Upper lobe of left lung (tissue), 6 donors: ENCODE data around the gene RAX. TPM values are rescaled to one million over a fixed set of nuclear protein-coding genes. Genes with fewer than 3 reads are reported as not detected.

Experiments used
- ATAC-seq, 2 donors: fragments of 200-7000 bp; cut with Tn5 transposase; one replicate each; pipeline ENCODE4 v1.9.1; 2022; ENCODE audit warnings: mild to moderate bottlenecking in 2 of 2, moderate library complexity in 2 of 2; ENCODE audit not compliant: low FRiP score in 2 of 2
- DNase-seq, 2 donors: peaks; one replicate each; pipeline ENCODE4 v3.0.0-alpha.2; 2019 to 2020
- H3K27ac ChIP-seq, 4 donors: fragments of 200-600 bp; sonication (generic); one replicate each; pipeline ENCODE4 v1.5.1; 2016 to 2019
- H3K27me3 ChIP-seq, 4 donors: fragments of 200-600 bp; sonication (generic); one replicate each; pipeline ENCODE4 v1.5.1; 2017 to 2019
- H3K36me3 ChIP-seq, 4 donors: fragments of 200-600 bp; sonication (generic); one replicate each; pipeline ENCODE4 v1.5.1; 2016 to 2019
- H3K4me1 ChIP-seq, 4 donors: fragments of 200-600 bp; sonication (generic); one replicate each; pipeline ENCODE4 v1.5.1; 2018 to 2019
- H3K4me3 ChIP-seq, 4 donors: fragments of 200-600 bp; sonication (generic); one replicate each; pipeline ENCODE4 v1.5.1; 2017 to 2019; ENCODE audit warnings: mild to moderate bottlenecking in 2 of 4, moderate library complexity in 1 of 4
- H3K9me3 ChIP-seq, 4 donors: fragments of 200-600 bp; sonication (generic); one replicate each; pipeline ENCODE4 v1.5.1; 2018 to 2019
- CTCF ChIP-seq, 6 experiments: fragments of 450-650 bp in 4 of 6; fragments of 200-600 bp in 2 of 6; sonication (generic) in 2 of 6; IDR thresholded peaks; one replicate each; pipeline ENCODE4 v1.5.1; 2016 to 2019; ENCODE audit warnings: antibody characterized with exemption in 6 of 6
- EP300 ChIP-seq, 4 donors: sonication (generic); formaldehyde crosslinking; IDR thresholded peaks; one replicate each; pipeline ENCODE4 v1.5.1; 2017; ENCODE audit warnings: antibody characterized with exemption in 4 of 4, control low read depth in 2 of 4
- POLR2A ChIP-seq, 4 donors: fragments of 450-650 bp; IDR thresholded peaks; one replicate each; pipeline ENCODE4 v1.5.1; 2016 to 2017; ENCODE audit warnings: antibody characterized with exemption in 4 of 4, mild to moderate bottlenecking in 2 of 4
- POLR2AphosphoS5 ChIP-seq, 2 donors: sonication (generic); formaldehyde crosslinking; IDR thresholded peaks; one replicate each; pipeline ENCODE4 v1.5.1; 2017; ENCODE audit warnings: antibody characterized with exemption in 2 of 2
- WGBS, 2 donors: methylation state at CpG; one replicate each; pipeline ENCODE4 v1.1.5; 2017 to 2018; 5-methylcytosine and 5-hydroxymethylcytosine counted together
- total RNA-seq, 6 donors: library from RNA; depleted of rRNA in 4 of 6; stranded (reverse); fragments of >200 nt in 4 of 6; gene quantifications; one replicate each; pipeline versions ENCODE4 v1.1.0 to v1.2.1, GENCODE V29; 2016 to 2021
- donor health status: DM: no; HTN: no; CAD: no; lungs with moderate emphysema.
- donor health status: DM: no; HTN: yes; CAD: no; lungs with severe emphysema.

RAX gene
- total RNA-seq, 6 donors from 2014 or later = not detected

- Histone ChIP-seq H3K4me1 (no peaks in the 10 kb centered on the region), H3K27ac (no peak overlapping the region), H3K36me3 (no peaks in the 10 kb centered on the region), H3K27me3 (no peaks in the 10 kb centered on the region), H3K9me3 (no peaks in the 10 kb centered on the region), H3K4me3 (no peak overlapping the region)
- 73 to 76% methylated on average over 6 of the region's 6 CpGs for WGBS, 2 donors
- ATAC-seq = no peak
- no peak for DNase-seq
- TF ChIP-seq POLR2AphosphoS5 (IDR thresholded peaks at IDR 0.05) (no peak), CTCF (IDR thresholded peaks at IDR 0.05) (no peak), EP300 (IDR thresholded peaks at IDR 0.05) (no peak), POLR2A (IDR thresholded peaks at IDR 0.05) (no peak)
These were observed 43.4 kb downstream of the RAX start for GRCh38 chr18:59229701-59230443.

GRCh38 chr18:59229191-59229590 lies 44.1 kb downstream of the RAX start:
- TF ChIP-seq POLR2AphosphoS5 (IDR thresholded peaks at IDR 0.05) (no peak), CTCF (IDR thresholded peaks at IDR 0.05) (no peak), EP300 (IDR thresholded peaks at IDR 0.05) (no peak), POLR2A (IDR thresholded peaks at IDR 0.05) (no peak)
- WGBS, 2 donors = 89 to 92% methylated on average over 2 of the region's 2 CpGs
- Histone ChIP-seq H3K9me3 (no peaks in the 10 kb centered on the region), H3K27me3 (no peaks in the 10 kb centered on the region), H3K27ac (no peak overlapping the region), H3K36me3 (no peaks in the 10 kb centered on the region), H3K4me1 (no peaks in the 10 kb centered on the region), H3K4me3 (no peak overlapping the region)
- DNase-seq = no peak
- ATAC-seq = no peak

- H3K27ac ChIP-seq = no peak overlapping the region
- WGBS, 2 donors = 17 to 35% methylated on average over 1 of the region's 1 CpG
- no peak overlapping the region for H3K4me3 ChIP-seq
- TF ChIP-seq EP300 (IDR thresholded peaks at IDR 0.05) = no peak
- TF ChIP-seq POLR2AphosphoS5 (IDR thresholded peaks at IDR 0.05) = no peak
- TF ChIP-seq CTCF (IDR thresholded peaks at IDR 0.05) = no peak
- TF ChIP-seq POLR2A (IDR thresholded peaks at IDR 0.05) = no peak
- no peaks in the 10 kb centered on the region for H3K9me3 ChIP-seq
- H3K4me1 ChIP-seq = no peaks in the 10 kb centered on the region
- H3K27me3 ChIP-seq = no peaks in the 10 kb centered on the region
- H3K36me3 ChIP-seq = no peaks in the 10 kb centered on the region
- ATAC-seq = no peak
- no peak for DNase-seq
These were observed 44.9 kb downstream of the RAX start for GRCh38 chr18:59228351-59228750.

GRCh38 chr18:59222341-59222740 lies 50.9 kb downstream of the RAX start:
- no peaks in the 10 kb centered on the region for H3K36me3 ChIP-seq
- WGBS, 2 donors = 79 to 80% methylated on average over 2 of the region's 2 CpGs
- H3K27me3 ChIP-seq = peaks cover 0 to 19% (median 8%) of the 10 kb centered on the region in 4 donors
- DNase-seq (no peak), ATAC-seq (no peak)
- TF ChIP-seq EP300 (IDR thresholded peaks at IDR 0.05) = no peak
- TF ChIP-seq POLR2A (IDR thresholded peaks at IDR 0.05) = no peak
- TF ChIP-seq CTCF (IDR thresholded peaks at IDR 0.05) = no peak
- no peak for TF ChIP-seq POLR2AphosphoS5 (IDR thresholded peaks at IDR 0.05)
- H3K4me3 ChIP-seq = no peak overlapping the region
- H3K9me3 ChIP-seq = no peaks in the 10 kb centered on the region
- H3K4me1 ChIP-seq = peaks cover 0 to 18% (median 0%) of the 10 kb centered on the region in 4 donors
- H3K27ac ChIP-seq = no peak overlapping the region
